ENCODE measurements around the gene CR2. TPM values are rescaled to one million over a fixed set of nuclear protein-coding genes. Genes with fewer than 3 reads are reported as not detected.
"Not testable (repeated sequence)": the region's sequence is repeated elsewhere in the genome, so short reads cannot be mapped to it uniquely, and the experiment has no call there.

Gene CR2
- total and polyA plus RNA-seq, 2 experiments from 2014 or later = not detected

DNA sequence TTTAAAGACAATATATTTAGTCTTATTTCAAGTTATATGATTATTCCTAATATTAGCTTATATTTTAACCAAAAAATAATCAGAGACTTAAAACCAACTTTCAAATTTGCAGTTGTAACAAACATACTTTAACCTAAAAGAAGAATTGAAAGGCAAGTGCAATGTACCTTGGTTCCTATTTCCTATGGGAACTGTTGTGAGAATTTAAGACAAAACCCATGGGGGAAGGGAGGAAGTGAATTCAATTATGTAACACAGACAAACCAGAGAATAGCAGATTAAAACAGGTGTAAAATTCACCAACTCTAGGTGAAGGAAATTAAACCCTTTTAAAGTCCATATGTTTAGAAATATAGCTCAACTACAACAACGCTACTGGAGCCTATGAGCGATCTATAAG lies 22.6 kb upstream of the CR2 start:
- Histone ChIP-seq H2AFZ (no peak overlapping the region), H3K27me3 (replicated peaks; ENCODE audit: insufficient read depth) (peaks cover 16% of the 10 kb centered on the region), H3K4me2 (ENCODE audit: unreplicated experiment) (no peak overlapping the region), H4K20me1 (ENCODE audit: insufficient read depth) (no peaks in the 10 kb centered on the region), H3K9me2 (ENCODE audit: insufficient read depth) (no peaks in the 10 kb centered on the region), H3K79me2 (ENCODE audit: insufficient read depth) (no peaks in the 10 kb centered on the region), H3F3A (ENCODE audit: insufficient read depth) (no peaks in the 10 kb centered on the region), H3K9me3 (ENCODE audit: low read depth) (no peaks in the 10 kb centered on the region), H3K9ac (no peak overlapping the region), H3K4me3 (no peak overlapping the region), H3K4me1 (ENCODE audit: insufficient read depth) (no peaks in the 10 kb centered on the region), H3K27ac (no peak overlapping the region), H3K36me3 (ENCODE audit: low read depth) (no peaks in the 10 kb centered on the region)
- no peak for DNase-seq
- 80 to 93% methylated on average over 2 of the region's 2 CpGs for WGBS, 2 experiments (ENCODE audit: low coverage in 1 of 2, low lambda C conversion rate in 2 of 2, missing lambda C conversion rate in 2 of 2)
- TF ChIP-seq EZH2 (IDR thresholded peaks at IDR 0.05; ENCODE audit: insufficient read depth, poor library complexity, severe bottlenecking) = no peak
- no peak for TF ChIP-seq EZH2phosphoT487 (IDR thresholded peaks at IDR 0.05; ENCODE audit: insufficient read depth, low read depth)
- in situ Hi-C loops (cut with MboI) = no loop called here

DNA sequence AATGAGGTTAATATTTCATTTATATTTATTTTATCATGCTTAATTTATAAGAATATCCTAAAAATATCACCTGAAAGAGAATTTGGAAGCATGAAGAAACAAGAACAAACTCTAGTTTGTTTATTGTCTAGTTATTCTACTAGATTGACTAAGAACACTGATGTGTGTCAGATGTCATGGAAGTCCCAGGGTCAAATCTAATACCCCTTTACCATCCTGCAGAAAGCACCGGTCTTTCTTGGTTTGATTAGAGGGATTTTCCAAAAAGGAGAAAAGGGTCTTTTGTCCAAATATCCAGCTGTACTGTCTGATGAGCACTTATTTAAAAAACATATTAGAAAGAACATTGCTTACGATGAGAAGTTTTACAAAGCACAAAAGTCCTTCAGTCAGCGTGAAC lies 20.7 kb upstream of the CR2 start:
- Histone ChIP-seq H3F3A (ENCODE audit: insufficient read depth) (no peaks in the 10 kb centered on the region), H3K4me1 (ENCODE audit: insufficient read depth) (no peaks in the 10 kb centered on the region), H3K27ac (no peak overlapping the region), H3K4me2 (ENCODE audit: unreplicated experiment) (no peak overlapping the region), H4K20me1 (ENCODE audit: insufficient read depth) (no peaks in the 10 kb centered on the region), H3K79me2 (ENCODE audit: insufficient read depth) (no peaks in the 10 kb centered on the region), H3K9ac (no peak overlapping the region), H3K27me3 (replicated peaks; ENCODE audit: insufficient read depth) (peaks cover 6% of the 10 kb centered on the region; the same call in 1 of the 2 replicates), H3K9me2 (ENCODE audit: insufficient read depth) (no peaks in the 10 kb centered on the region), H3K36me3 (ENCODE audit: low read depth) (no peaks in the 10 kb centered on the region), H3K9me3 (ENCODE audit: low read depth) (no peaks in the 10 kb centered on the region), H3K4me3 (no peak overlapping the region), H2AFZ (no peak overlapping the region)
- 59% methylated on average over 3 of the region's 3 CpGs for WGBS, 2 experiments (ENCODE audit: low coverage in 1 of 2, low lambda C conversion rate in 2 of 2, missing lambda C conversion rate in 2 of 2)
- no peak for DNase-seq
- in situ Hi-C loops (cut with MboI) = no loop called here
- TF ChIP-seq EZH2phosphoT487 (IDR thresholded peaks at IDR 0.05; ENCODE audit: insufficient read depth, low read depth) (no peak), EZH2 (IDR thresholded peaks at IDR 0.05; ENCODE audit: insufficient read depth, poor library complexity, severe bottlenecking) (no peak)

DNA sequence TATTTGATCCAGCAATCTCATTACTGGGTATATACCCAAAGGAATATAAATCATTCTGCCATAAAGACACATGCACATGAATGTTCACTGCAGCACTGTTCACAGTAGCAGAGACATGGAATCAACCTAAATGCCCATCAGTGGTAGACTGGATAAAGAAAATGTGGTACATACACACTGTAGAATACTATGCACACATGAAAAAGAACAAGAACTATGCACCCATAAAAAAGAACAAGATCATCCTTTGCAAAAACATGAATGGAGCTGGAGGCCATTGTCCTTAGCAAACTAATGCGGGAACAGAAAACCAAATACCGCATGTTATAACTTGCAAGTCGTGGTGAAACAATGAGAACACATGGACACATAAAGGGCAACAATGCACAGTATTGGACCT lies 17.4 kb upstream of the CR2 start:
- H3K27ac ChIP-seq; H3K4me1 ChIP-seq (ENCODE audit: insufficient read depth); in situ Hi-C loops (cut with MboI); H2AFZ ChIP-seq; H3K36me3 ChIP-seq (ENCODE audit: low read depth); H3K9me2 ChIP-seq (ENCODE audit: insufficient read depth); H3K27me3 ChIP-seq (replicated peaks; ENCODE audit: insufficient read depth); H3K9me3 ChIP-seq (ENCODE audit: low read depth); H3K4me3 ChIP-seq; H3F3A ChIP-seq (ENCODE audit: insufficient read depth); H3K79me2 ChIP-seq (ENCODE audit: insufficient read depth); H3K4me2 ChIP-seq (ENCODE audit: unreplicated experiment); H4K20me1 ChIP-seq (ENCODE audit: insufficient read depth); H3K9ac ChIP-seq; DNase-seq: not testable (repeated sequence)
- 56 to 58% methylated on average over 3 of the region's 3 CpGs for WGBS, 2 experiments (ENCODE audit: low coverage in 1 of 2, low lambda C conversion rate in 2 of 2, missing lambda C conversion rate in 2 of 2)

DNA sequence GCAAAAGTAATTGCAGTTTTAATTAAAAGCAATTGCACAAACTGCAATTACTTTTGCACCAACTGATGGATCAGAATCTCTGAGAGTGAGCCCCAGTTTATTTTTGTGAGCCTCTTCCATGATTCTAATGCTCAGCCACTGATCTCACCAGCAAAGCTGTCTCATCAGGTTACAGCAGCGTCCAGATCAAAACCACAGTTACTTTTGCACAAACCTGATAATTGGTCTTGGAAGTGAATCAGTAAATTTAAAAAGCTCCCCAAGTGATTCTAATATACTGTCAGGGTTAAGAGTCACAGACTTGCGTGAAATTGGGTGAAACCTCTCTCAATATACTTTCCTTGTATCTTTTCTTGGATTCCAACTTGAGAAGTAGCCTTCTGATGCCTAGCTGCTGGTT lies 13.5 kb upstream of the CR2 start:
- no peak overlapping the region for H3K4me3 ChIP-seq
- no peak overlapping the region for H3K27ac ChIP-seq
- no peaks in the 10 kb centered on the region for H4K20me1 ChIP-seq (ENCODE audit: insufficient read depth)
- H3F3A ChIP-seq (ENCODE audit: insufficient read depth) = no peaks in the 10 kb centered on the region
- H3K36me3 ChIP-seq (ENCODE audit: low read depth) = no peaks in the 10 kb centered on the region
- in situ Hi-C loops (cut with MboI) = no loop called here
- 63 to 64% methylated on average over 2 of the region's 2 CpGs for WGBS, 2 experiments (ENCODE audit: low coverage in 1 of 2, low lambda C conversion rate in 2 of 2, missing lambda C conversion rate in 2 of 2)
- H2AFZ ChIP-seq = no peak overlapping the region
- no peaks in the 10 kb centered on the region for H3K9me3 ChIP-seq (ENCODE audit: low read depth)
- H3K9me2 ChIP-seq (ENCODE audit: insufficient read depth) = no peaks in the 10 kb centered on the region
- no peak overlapping the region for H3K4me2 ChIP-seq (ENCODE audit: unreplicated experiment)
- H3K27me3 ChIP-seq (replicated peaks; ENCODE audit: insufficient read depth) = 0 out of 2 replicates have a peak, but pooled peaks cover 3% of the 10 kb centered on the region
- no peak overlapping the region for H3K9ac ChIP-seq
- DNase-seq = no peak
- H3K79me2 ChIP-seq (ENCODE audit: insufficient read depth) = no peaks in the 10 kb centered on the region
- H3K4me1 ChIP-seq (ENCODE audit: insufficient read depth) = no peaks in the 10 kb centered on the region
- TF ChIP-seq EZH2 (IDR thresholded peaks at IDR 0.05; ENCODE audit: insufficient read depth, poor library complexity, severe bottlenecking) = no peak

DNA sequence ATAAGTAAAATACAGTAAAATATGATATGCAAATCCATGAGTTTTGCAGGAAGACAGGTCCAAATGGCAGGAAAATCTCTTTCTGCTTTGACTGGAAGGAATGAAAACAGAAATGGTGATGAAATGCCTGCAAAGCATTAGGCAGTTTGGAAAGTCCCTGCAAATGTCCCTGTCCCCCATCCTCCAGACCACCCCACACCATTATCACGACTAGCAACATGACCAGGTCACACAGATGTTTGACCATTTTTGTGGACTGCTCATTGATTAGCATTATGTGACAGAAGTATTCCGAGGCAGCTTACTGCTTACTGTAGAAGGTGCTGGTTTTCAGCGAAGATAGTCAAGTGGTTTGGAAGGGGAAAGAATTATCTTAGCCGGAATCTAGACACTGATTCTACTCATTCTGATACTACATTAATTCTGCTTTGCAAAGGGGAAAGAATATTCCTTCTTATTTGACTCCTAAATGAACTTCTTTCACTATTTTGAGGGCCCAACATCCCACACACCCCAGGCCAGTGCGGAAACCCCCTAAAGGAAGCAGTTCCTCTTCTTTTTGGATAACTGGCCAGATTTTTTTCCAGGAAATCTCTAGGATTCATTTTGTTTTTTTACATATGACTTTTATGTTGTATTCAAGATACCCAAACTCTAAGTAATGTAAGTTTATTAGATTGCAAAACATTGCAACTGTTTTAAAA lies 9.5 kb upstream of the CR2 start:
- Histone ChIP-seq H3K36me3 (ENCODE audit: low read depth) (no peaks in the 10 kb centered on the region), H3K9me2 (ENCODE audit: insufficient read depth) (no peaks in the 10 kb centered on the region; the same call in 1 of the 2 replicates), H4K20me1 (ENCODE audit: insufficient read depth) (no peaks in the 10 kb centered on the region), H3K27ac (no peak overlapping the region), H3K9ac (no peak overlapping the region), H3K4me1 (ENCODE audit: insufficient read depth) (no peaks in the 10 kb centered on the region), H3K4me3 (no peak overlapping the region), H2AFZ (no peak overlapping the region), H3K9me3 (ENCODE audit: low read depth) (no peaks in the 10 kb centered on the region), H3K79me2 (ENCODE audit: insufficient read depth) (no peaks in the 10 kb centered on the region), H3K4me2 (ENCODE audit: unreplicated experiment) (no peak overlapping the region), H3F3A (ENCODE audit: insufficient read depth) (no peaks in the 10 kb centered on the region), H3K27me3 (replicated peaks; ENCODE audit: insufficient read depth) (peaks cover 6% of the 10 kb centered on the region; the same call in 1 of the 2 replicates)
- in situ Hi-C loops (cut with MboI) = no loop called here
- TF ChIP-seq EZH2 (IDR thresholded peaks at IDR 0.05; ENCODE audit: insufficient read depth, poor library complexity, severe bottlenecking) (no peak), EZH2phosphoT487 (IDR thresholded peaks at IDR 0.05; ENCODE audit: insufficient read depth, low read depth) (no peak)
- 44 to 63% methylated on average over 5 of the region's 5 CpGs for WGBS, 2 experiments (ENCODE audit: low coverage in 1 of 2, low lambda C conversion rate in 2 of 2, missing lambda C conversion rate in 2 of 2)
- no peak for DNase-seq

Measured in GM23248 (cell line).